CD4-positive, alpha-beta memory T cell (primary cell): ENCODE results near the gene NRCAM. TPM values are rescaled to one million over a fixed set of nuclear protein-coding genes. Genes with fewer than 3 reads are reported as not detected.

Experiments
- CTCF ChIA-PET: fragments of 350-600 bp; sonication (Branson Sonifier 250); formaldehyde crosslinking; loops from one replicate; lab custom pipeline; 2021; ENCODE audit warnings: inconsistent platforms; ENCODE audit not compliant: partially characterized antibody; lab: Charles Lee
- POLR2A ChIA-PET: fragments of 350-600 bp; sonication (Branson Sonifier 250); formaldehyde crosslinking; loops from one replicate; lab custom pipeline; 2021; ENCODE audit not compliant: partially characterized antibody; lab: Charles Lee
- DNase-seq, 5 donors: peaks; one replicate each; pipeline versions ENCODE4 v3.0.0 to v3.0.0-alpha.2; 2020 to 2022; ENCODE audit warnings: mixed read lengths in 1 of 5
- H3K27ac ChIP-seq: one replicate; pipeline ENCODE4 v1.7.0; 2013; ENCODE audit warnings: low read depth, low read length
- H3K27me3 ChIP-seq: 2 replicates; pipeline ENCODE4 v1.7.0; 2013; ENCODE audit warnings: mild to moderate bottlenecking, low read length, moderate library complexity; ENCODE audit not compliant: insufficient read depth
- H3K36me3 ChIP-seq: 2 replicates; pipeline ENCODE4 v1.7.0; 2013; ENCODE audit warnings: mild to moderate bottlenecking, low read length, moderate library complexity; ENCODE audit not compliant: insufficient read depth
- H3K4me1 ChIP-seq: 2 replicates; pipeline ENCODE4 v1.7.0; 2013; ENCODE audit warnings: mild to moderate bottlenecking, low read length, moderate library complexity; ENCODE audit not compliant: insufficient read depth
- H3K4me3 ChIP-seq, 2 donors: one replicate each; pipeline ENCODE4 v1.7.0; 2013; ENCODE audit warnings: low read length in 2 of 2, mild to moderate bottlenecking in 1 of 2
- H3K9me3 ChIP-seq, 2 donors: one replicate each; pipeline ENCODE4 v1.7.0; 2013; ENCODE audit warnings: low read length in 2 of 2, control low read depth in 1 of 2; ENCODE audit not compliant: control insufficient read depth in 1 of 2
- H3K27ac Mint-ChIP-seq, 7 donors: one replicate each; pipeline ENCODE4 v1.8.0; 2020 to 2021; ENCODE audit warnings: mixed read lengths in 7 of 7, mild to moderate bottlenecking in 6 of 7, inconsistent platforms in 3 of 7, moderate library complexity in 3 of 7
- H3K27me3 Mint-ChIP-seq, 2 donors: one replicate each; pipeline ENCODE4 v1.8.0; 2020 to 2021; ENCODE audit warnings: mixed read lengths in 2 of 2
- H3K36me3 Mint-ChIP-seq, 2 donors: one replicate each; pipeline ENCODE4 v1.8.0; 2020 to 2021; ENCODE audit warnings: mixed read lengths in 2 of 2, inconsistent platforms in 1 of 2, mild to moderate bottlenecking in 1 of 2
- H3K4me1 Mint-ChIP-seq, 4 donors: one replicate each; pipeline ENCODE4 v1.8.0; 2020 to 2021; ENCODE audit warnings: mixed read lengths in 4 of 4, mild to moderate bottlenecking in 1 of 4
- H3K4me3 Mint-ChIP-seq, 8 donors: one replicate each; pipeline ENCODE4 v1.8.0; 2020 to 2021; ENCODE audit warnings: mixed read lengths in 8 of 8, mild to moderate bottlenecking in 7 of 8, moderate library complexity in 6 of 8, inconsistent platforms in 3 of 8
- H3K9me3 Mint-ChIP-seq, 8 donors: one replicate each; pipeline ENCODE4 v1.8.0; 2020 to 2021; ENCODE audit warnings: mixed read lengths in 8 of 8, mild to moderate bottlenecking in 5 of 8, inconsistent platforms in 3 of 8, moderate library complexity in 1 of 8
- intact Hi-C: fragments of 100-400 bp; cut with micrococcal nuclease; formaldehyde crosslinking; loops from one replicate; pipeline ENCODE4 v1.15.1; 2023
- polyA plus RNA-seq, 2 donors: library from polyadenylated mRNA; unstranded; fragments of 300-500 nt; fragmentation: Illumina TruSeq; gene quantifications; one replicate each; pipeline ENCODE4 v1.2.3, GENCODE V29; 2021
- total RNA-seq, 2 experiments: library from RNA; stranded (reverse); gene quantifications; one replicate each; pipeline ENCODE4 v1.2.3, GENCODE V29; 2021

NRCAM gene
- total and polyA plus RNA-seq, 4 experiments from 2014 or later = 0.22 to 0.41 (median 0.32) TPM; not detected in 1

- Mint-ChIP-seq H3K4me3 (no peak overlapping the region), H3K36me3 (peaks cover 28 to 45% of the 10 kb centered on the region in 2 donors), H3K27ac (no peak overlapping the region), H3K4me1 (peaks cover 0 to 2% (median under 1%) of the 10 kb centered on the region in 4 donors), H3K9me3 (no peaks in the 10 kb centered on the region), H3K27me3 (no peaks in the 10 kb centered on the region)
- Histone ChIP-seq H3K9me3 (no peaks in the 10 kb centered on the region), H3K27ac (no peak overlapping the region), H3K4me1 (no peaks in the 10 kb centered on the region), H3K27me3 (no peaks in the 10 kb centered on the region), H3K36me3 (no peaks in the 10 kb centered on the region), H3K4me3 (no peak overlapping the region)
- CTCF ChIA-PET = no interaction called here
- no peak for DNase-seq
- intact Hi-C loops = no loop called here
- POLR2A ChIA-PET = no interaction called here
Measured at GRCh38 chr7:108492742-108493141, 36.5 kb upstream of the NRCAM start.

- no peaks in the 10 kb centered on the region for H3K9me3 ChIP-seq
- Mint-ChIP-seq H3K4me3 (no peak overlapping the region), H3K27me3 (no peaks in the 10 kb centered on the region), H3K36me3 (peaks cover 23 to 41% of the 10 kb centered on the region in 2 donors), H3K27ac (no peak overlapping the region), H3K4me1 (no peaks in the 10 kb centered on the region), H3K9me3 (no peaks in the 10 kb centered on the region)
- no peaks in the 10 kb centered on the region for H3K4me1 ChIP-seq
- no peaks in the 10 kb centered on the region for H3K27me3 ChIP-seq
- CTCF ChIA-PET = interaction anchor here (1.1 to 5.1 kb wide), 2 partner anchors 8 to 9 kb away, joined by 9 to 32 read pairs; no protein-coding TSS in a partner anchor
- POLR2A ChIA-PET = no interaction called here
- no peak overlapping the region for H3K27ac ChIP-seq
- peaks cover 4% of the 10 kb centered on the region for H3K36me3 ChIP-seq
- intact Hi-C loops = no loop called here
- H3K4me3 ChIP-seq = no peak overlapping the region
- no peak for DNase-seq
Measured at GRCh38 chr7:108488768-108489538, 32.7 kb upstream of the NRCAM start.

- no peaks in the 10 kb centered on the region for H3K4me1 ChIP-seq
- CTCF ChIA-PET = interaction anchor here (5.1 kb wide), 1 partner anchor 9 kb away, joined by 32 read pairs; no protein-coding TSS in a partner anchor
- H3K36me3 ChIP-seq = peaks cover 4% of the 10 kb centered on the region
- no peak overlapping the region for H3K27ac ChIP-seq
- no peaks in the 10 kb centered on the region for H3K27me3 Mint-ChIP-seq
- no peaks in the 10 kb centered on the region for H3K9me3 Mint-ChIP-seq
- H3K36me3 Mint-ChIP-seq = peaks cover 27 to 45% of the 10 kb centered on the region in 2 donors
- intact Hi-C loops = no loop called here
- H3K4me3 ChIP-seq = no peak overlapping the region
- H3K4me1 Mint-ChIP-seq = no peaks in the 10 kb centered on the region
- POLR2A ChIA-PET = no interaction called here
- no peak overlapping the region for H3K4me3 Mint-ChIP-seq
- no peak overlapping the region for H3K27ac Mint-ChIP-seq
- no peaks in the 10 kb centered on the region for H3K9me3 ChIP-seq
- DNase-seq = no peak
- no peaks in the 10 kb centered on the region for H3K27me3 ChIP-seq
Measured at GRCh38 chr7:108487646-108488045, 31.4 kb upstream of the NRCAM start.

- ChIA-PET CTCF (interaction anchor here (5.1 kb wide), 1 partner anchor 11 kb away, joined by 32 read pairs; no protein-coding TSS in a partner anchor), POLR2A (interaction anchor here (0.7 kb wide), 1 partner anchor 34 kb away, joined by 3 read pairs; no protein-coding TSS in a partner anchor)
- Histone ChIP-seq H3K4me1 (no peaks in the 10 kb centered on the region), H3K9me3 (no peaks in the 10 kb centered on the region), H3K4me3 (no peak overlapping the region), H3K27ac (no peak overlapping the region), H3K36me3 (peaks cover 4% of the 10 kb centered on the region), H3K27me3 (no peaks in the 10 kb centered on the region)
- Mint-ChIP-seq H3K36me3 (peaks cover 31 to 49% of the 10 kb centered on the region in 2 donors), H3K4me1 (no peaks in the 10 kb centered on the region), H3K27ac (no peak overlapping the region), H3K9me3 (no peaks in the 10 kb centered on the region), H3K4me3 (no peak overlapping the region), H3K27me3 (no peaks in the 10 kb centered on the region)
- intact Hi-C loops = no loop called here
- DNase-seq = no peak
Measured at GRCh38 chr7:108486291-108486966, 30.2 kb upstream of the NRCAM start.

- Mint-ChIP-seq H3K4me1 (no peaks in the 10 kb centered on the region), H3K4me3 (no peak overlapping the region), H3K27ac (peak overlapping the region in 1 of 7 donors; percentile 78), H3K36me3 (peaks cover 42 to 47% of the 10 kb centered on the region in 2 donors), H3K9me3 (no peaks in the 10 kb centered on the region), H3K27me3 (no peaks in the 10 kb centered on the region)
- Histone ChIP-seq H3K36me3 (peaks cover 4% of the 10 kb centered on the region), H3K27me3 (no peaks in the 10 kb centered on the region), H3K27ac (no peak overlapping the region), H3K9me3 (no peaks in the 10 kb centered on the region), H3K4me1 (no peaks in the 10 kb centered on the region), H3K4me3 (no peak overlapping the region)
- CTCF ChIA-PET = interaction anchor here (5.1 kb wide), 1 partner anchor 13 kb away, joined by 32 read pairs; no protein-coding TSS in a partner anchor
- DNase-seq = no peak
- intact Hi-C loops = no loop called here
- POLR2A ChIA-PET = no interaction called here
Measured at GRCh38 chr7:108484137-108484536, 27.9 kb upstream of the NRCAM start.

GRCh38 chr7:108480311-108480710 lies 24.1 kb upstream of the NRCAM start:
- Histone ChIP-seq H3K4me3 (no peak overlapping the region), H3K4me1 (no peaks in the 10 kb centered on the region), H3K36me3 (no peaks in the 10 kb centered on the region), H3K27me3 (no peaks in the 10 kb centered on the region), H3K27ac (no peak overlapping the region), H3K9me3 (no peaks in the 10 kb centered on the region)
- Mint-ChIP-seq H3K9me3 (no peaks in the 10 kb centered on the region), H3K27ac (peak overlapping the region in 1 of 7 donors; percentile 5), H3K4me1 (no peaks in the 10 kb centered on the region), H3K36me3 (peaks cover 64 to 67% of the 10 kb centered on the region in 2 donors), H3K4me3 (no peak overlapping the region), H3K27me3 (no peaks in the 10 kb centered on the region)
- POLR2A ChIA-PET = no interaction called here
- CTCF ChIA-PET = interaction anchor here (1.3 kb wide), 1 partner anchor 17 kb away, joined by 4 read pairs; no protein-coding TSS in a partner anchor
- intact Hi-C loops = no loop called here
- no peak for DNase-seq

GRCh38 chr7:108479751-108480150 lies 23.5 kb upstream of the NRCAM start:
- Mint-ChIP-seq H3K27me3 (no peaks in the 10 kb centered on the region), H3K27ac (no peak overlapping the region), H3K36me3 (peaks cover 63 to 64% of the 10 kb centered on the region in 2 donors), H3K4me3 (no peak overlapping the region), H3K4me1 (no peaks in the 10 kb centered on the region), H3K9me3 (no peaks in the 10 kb centered on the region)
- no peak overlapping the region for H3K27ac ChIP-seq
- H3K4me3 ChIP-seq = no peak overlapping the region
- CTCF ChIA-PET = interaction anchor here (1.2 to 1.3 kb wide), 2 partner anchors 17 to 18 kb away, joined by 4 to 5 read pairs; no protein-coding TSS in a partner anchor
- POLR2A ChIA-PET = no interaction called here
- DNase-seq = no peak
- H3K27me3 ChIP-seq = no peaks in the 10 kb centered on the region
- H3K9me3 ChIP-seq = no peaks in the 10 kb centered on the region
- H3K36me3 ChIP-seq = no peaks in the 10 kb centered on the region
- intact Hi-C loops = no loop called here
- H3K4me1 ChIP-seq = no peaks in the 10 kb centered on the region
